HepG2 (cell line): ENCODE measurements around the gene CRAMP1. TPM values are rescaled to one million over a fixed set of nuclear protein-coding genes. Genes with fewer than 3 reads are reported as not detected.
A peak's percentile ranks its signal among the peaks of the same experiment; 100 is the strongest.

Source experiments
- ATF7 ChIP-seq, 2 experiments: fragments of 450-650 bp in 1 of 2; sonication (generic) in 1 of 2; formaldehyde crosslinking in 1 of 2; IDR thresholded peaks; 2 replicates each; pipeline versions ENCODE4 v1.4.0 to v1.6.1; 2016 to 2020; ENCODE audit warnings: antibody characterized with exemption in 1 of 2, mild to moderate bottlenecking in 1 of 2, missing genetic modification reagents in 1 of 2
- BCL6 ChIP-seq: IDR thresholded peaks from 2 replicates; pipeline ENCODE4 v1.6.1; 2016; ENCODE audit warnings: missing genetic modification reagents, missing compliant biosample characterization
- DMAP1 ChIP-seq: IDR thresholded peaks from 2 replicates; pipeline ENCODE4 v1.6.1; 2016
- GATAD2A ChIP-seq: IDR thresholded peaks from 2 replicates; pipeline ENCODE4 v1.6.1; 2016
- HDAC2 ChIP-seq: sonication (generic); formaldehyde crosslinking; IDR thresholded peaks from 2 replicates; pipeline ENCODE4 v1.4.0; 2020; ENCODE audit warnings: missing genetic modification reagents
- ONECUT2 ChIP-seq: sonication (generic); formaldehyde crosslinking; IDR thresholded peaks from 2 replicates; pipeline ENCODE4 v1.4.0; 2020; ENCODE audit warnings: missing genetic modification reagents
- SALL1 ChIP-seq: sonication (generic); formaldehyde crosslinking; IDR thresholded peaks from 2 replicates; pipeline ENCODE4 v1.8.0; 2022; ENCODE audit warnings: mild to moderate bottlenecking, missing genetic modification reagents
- SNAI1 ChIP-seq: sonication (generic); formaldehyde crosslinking; IDR thresholded peaks from 2 replicates; pipeline ENCODE4 v1.5.0; 2020; ENCODE audit warnings: mild to moderate bottlenecking, missing genetic modification reagents, borderline replicate concordance
- SRSF9 ChIP-seq: fragments of 200-400 bp; formaldehyde crosslinking; IDR thresholded peaks from 2 replicates; pipeline ENCODE4 v1.6.1; 2018; ENCODE audit warnings: borderline replicate concordance, mild to moderate bottlenecking, low read depth, low read length; ENCODE audit not compliant: insufficient read depth, poor library complexity, severe bottlenecking
- SRY ChIP-seq: sonication (generic); formaldehyde crosslinking; IDR thresholded peaks from 2 replicates; pipeline ENCODE4 v1.8.0; 2022; ENCODE audit warnings: mild to moderate bottlenecking, missing genetic modification reagents
- TBX2 ChIP-seq: sonication (generic); formaldehyde crosslinking; IDR thresholded peaks from 2 replicates; pipeline ENCODE4 v1.5.0; 2020; ENCODE audit warnings: missing genetic modification reagents, mild to moderate bottlenecking, borderline replicate concordance
- ZBTB7B ChIP-seq: sonication (generic); formaldehyde crosslinking; IDR thresholded peaks from 2 replicates; pipeline ENCODE4 v1.4.0; 2020; ENCODE audit warnings: missing genetic modification reagents
- ZFX ChIP-seq: sonication (generic); formaldehyde crosslinking; IDR thresholded peaks from 2 replicates; pipeline ENCODE4 v1.4.0; 2020; ENCODE audit warnings: mild to moderate bottlenecking, low read depth, missing genetic modification reagents, moderate library complexity
- ZNF224 ChIP-seq: sonication (generic); formaldehyde crosslinking; IDR thresholded peaks from 2 replicates; pipeline ENCODE4 v1.5.0; 2020; ENCODE audit warnings: mild to moderate bottlenecking, missing genetic modification reagents
- ZNF24 ChIP-seq: fragments of 450-650 bp; IDR thresholded peaks from 2 replicates; pipeline ENCODE4 v1.6.1; 2017; ENCODE audit warnings: antibody characterized with exemption, mild to moderate bottlenecking
- ZNF546 ChIP-seq: sonication (generic); formaldehyde crosslinking; conservative IDR thresholded peaks from 2 replicates; pipeline ENCODE4 v1.8.1; 2023; ENCODE audit warnings: mild to moderate bottlenecking, missing genetic modification reagents
- polyA plus RNA-seq, 8 experiments: library from polyadenylated mRNA; depleted of rRNA in 3 of 8; stranded (reverse) in 7 of 8; unstranded in 1 of 8; fragments of >200 nt; fragmentation: Illumina TruSeq in 4 of 8; extraction: Trizol in 4 of 8; gene quantifications; 2 replicates each; pipeline versions ENCODE4 v1.2.1 to v1.2.3, GENCODE V29; 2011 to 2016; ENCODE audit warnings: low read depth in 4 of 8, missing spikeins in 1 of 8, mixed read lengths in 1 of 8; ENCODE audit not compliant: insufficient read depth in 1 of 8
- total RNA-seq, 5 experiments: library from RNA; depleted of rRNA; stranded (reverse); fragments of >200 nt; fragmentation: Illumina TruSeq; extraction: Trizol; gene quantifications; 2 replicates each; pipeline ENCODE4 v1.2.3, GENCODE V29; 2016; ENCODE audit warnings: low read depth in 1 of 5
- TF ChIP-seq, protein P1 (sequence below): IDR thresholded peaks from 2 replicates; pipeline ENCODE4 v1.6.1; 2018; ENCODE audit warnings: missing genetic modification reagents, mild to moderate bottlenecking, missing compliant biosample characterization
- TF ChIP-seq, protein P2 (sequence below): IDR thresholded peaks from 2 replicates; pipeline ENCODE4 v1.6.1; 2012; ENCODE audit warnings: inconsistent platforms
- TF ChIP-seq, protein P3 (sequence below): IDR thresholded peaks from 2 replicates; pipeline ENCODE4 v1.6.1; 2016; ENCODE audit warnings: low read depth, borderline replicate concordance
- TF ChIP-seq, protein P4 (sequence below): sonication (generic); formaldehyde crosslinking; IDR thresholded peaks from 2 replicates; pipeline ENCODE4 v1.5.0; 2020; ENCODE audit warnings: mild to moderate bottlenecking, missing genetic modification reagents, borderline replicate concordance
- TF ChIP-seq, protein P5 (sequence below): sonication (generic); formaldehyde crosslinking; IDR thresholded peaks from 2 replicates; pipeline ENCODE4 v1.8.0; 2022; ENCODE audit warnings: mild to moderate bottlenecking, missing genetic modification reagents; ENCODE audit not compliant: insufficient replicate concordance
- TF ChIP-seq, protein P6 (sequence below): sonication (generic); formaldehyde crosslinking; IDR thresholded peaks from 2 replicates; pipeline ENCODE4 v1.4.0; 2020; ENCODE audit warnings: missing genetic modification reagents

Gene CRAMP1
- total and polyA plus RNA-seq, 2 of the 13 experiments (the other 11 are each of a cell fraction or from before 2014, with no cell fraction given) = 6.8 to 9.7 TPM

DNA sequence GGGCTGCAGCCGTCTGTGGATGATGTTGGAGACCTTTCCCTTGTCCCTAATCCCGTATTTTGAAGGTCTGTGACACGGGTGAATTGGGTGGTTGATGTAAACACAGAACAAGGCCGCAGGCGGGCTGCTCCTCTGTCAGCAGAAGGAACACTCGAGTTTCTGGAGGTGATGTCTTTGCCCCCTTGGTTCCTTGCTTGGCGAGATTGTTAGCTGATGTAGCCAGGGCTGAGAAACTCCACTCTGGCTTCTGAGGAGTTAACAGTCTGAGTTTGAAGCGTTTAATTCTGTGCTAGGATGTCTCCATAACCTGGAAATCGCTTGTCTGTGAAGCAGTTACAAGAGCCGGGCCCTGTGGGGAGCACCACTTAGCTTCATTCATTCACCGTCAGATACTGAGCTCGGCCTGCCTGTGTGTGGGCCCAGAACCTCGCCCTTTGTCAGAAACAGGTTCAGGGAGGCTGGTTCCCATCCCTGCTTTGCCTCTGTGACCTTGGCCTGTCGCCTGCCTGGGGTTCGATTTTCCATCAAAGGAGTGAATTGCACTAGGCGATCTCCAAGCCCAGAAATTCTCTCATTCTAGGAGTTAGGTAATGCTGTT is 95.1 kb downstream of the CRAMP1 start (continued):
- TF ChIP-seq, protein P1, sequence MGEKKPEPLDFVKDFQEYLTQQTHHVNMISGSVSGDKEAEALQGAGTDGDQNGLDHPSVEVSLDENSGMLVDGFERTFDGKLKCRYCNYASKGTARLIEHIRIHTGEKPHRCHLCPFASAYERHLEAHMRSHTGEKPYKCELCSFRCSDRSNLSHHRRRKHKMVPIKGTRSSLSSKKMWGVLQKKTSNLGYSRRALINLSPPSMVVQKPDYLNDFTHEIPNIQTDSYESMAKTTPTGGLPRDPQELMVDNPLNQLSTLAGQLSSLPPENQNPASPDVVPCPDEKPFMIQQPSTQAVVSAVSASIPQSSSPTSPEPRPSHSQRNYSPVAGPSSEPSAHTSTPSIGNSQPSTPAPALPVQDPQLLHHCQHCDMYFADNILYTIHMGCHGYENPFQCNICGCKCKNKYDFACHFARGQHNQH = peak; percentile 32; the same call in 1 of the 2 replicates
- TF ChIP-seq, protein P2, sequence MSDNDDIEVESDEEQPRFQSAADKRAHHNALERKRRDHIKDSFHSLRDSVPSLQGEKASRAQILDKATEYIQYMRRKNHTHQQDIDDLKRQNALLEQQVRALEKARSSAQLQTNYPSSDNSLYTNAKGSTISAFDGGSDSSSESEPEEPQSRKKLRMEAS = no peak
- TF ChIP-seq SALL1 (CRISPR knock-in tag) (0 out of 2 replicates have a peak, but pooled peaks have one; percentile 29), ATF7 (IDR thresholded peaks at IDR 0.05) (no peak), ATF7 (CRISPR knock-in tag; IDR thresholded peaks at IDR 0.05) (no peak), ONECUT2 (0 out of 2 replicates have a peak, but pooled peaks have one; percentile 51), ZNF546 (CRISPR knock-in tag) (no peak), GATAD2A (peak; percentile 43; the same call in 1 of the 2 replicates), ZBTB7B (no peak), HDAC2 (CRISPR knock-in tag) (0 out of 2 replicates have a peak, but pooled peaks have one; percentile 54), DMAP1 (0 out of 2 replicates have a peak, but pooled peaks have one; percentile 12), ZFX (peak; percentile 67; the same call in 1 of the 2 replicates), ZNF224 (CRISPR knock-in tag) (0 out of 2 replicates have a peak, but pooled peaks have one; percentile 24), BCL6 (CRISPR knock-in tag) (peak; percentile 84), SNAI1 (CRISPR knock-in tag) (0 out of 2 replicates have a peak, but pooled peaks have one; percentile 43), TBX2 (0 out of 2 replicates have a peak, but pooled peaks have one; percentile 24), SRSF9 (no peak), ZNF24 (peak; percentile 49; the same call in 1 of the 2 replicates), SRY (CRISPR knock-in tag) (0 out of 2 replicates have a peak, but pooled peaks have one; percentile 22)
- TF ChIP-seq, protein P3, sequence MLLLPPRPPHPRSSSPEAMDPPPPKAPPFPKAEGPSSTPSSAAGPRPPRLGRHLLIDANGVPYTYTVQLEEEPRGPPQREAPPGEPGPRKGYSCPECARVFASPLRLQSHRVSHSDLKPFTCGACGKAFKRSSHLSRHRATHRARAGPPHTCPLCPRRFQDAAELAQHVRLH (CRISPR knock-in tag) = no peak
- TF ChIP-seq, protein P4, sequence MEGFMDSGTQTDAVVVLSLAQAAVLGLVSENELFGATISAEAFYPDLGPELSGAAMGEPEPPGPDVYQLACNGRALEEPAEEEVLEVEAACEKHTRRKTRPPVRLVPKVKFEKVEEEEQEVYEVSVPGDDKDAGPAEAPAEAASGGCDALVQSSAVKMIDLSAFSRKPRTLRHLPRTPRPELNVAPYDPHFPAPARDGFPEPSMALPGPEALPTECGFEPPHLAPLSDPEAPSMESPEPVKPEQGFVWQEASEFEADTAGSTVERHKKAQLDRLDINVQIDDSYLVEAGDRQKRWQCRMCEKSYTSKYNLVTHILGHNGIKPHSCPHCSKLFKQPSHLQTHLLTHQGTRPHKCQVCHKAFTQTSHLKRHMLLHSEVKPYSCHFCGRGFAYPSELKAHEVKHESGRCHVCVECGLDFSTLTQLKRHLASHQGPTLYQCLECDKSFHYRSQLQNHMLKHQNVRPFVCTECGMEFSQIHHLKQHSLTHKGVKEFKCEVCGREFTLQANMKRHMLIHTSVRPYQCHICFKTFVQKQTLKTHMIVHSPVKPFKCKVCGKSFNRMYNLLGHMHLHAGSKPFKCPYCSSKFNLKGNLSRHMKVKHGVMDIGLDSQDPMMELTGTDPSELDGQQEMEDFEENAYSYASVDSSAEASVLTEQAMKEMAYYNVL (CRISPR knock-in tag) = 0 out of 2 replicates have a peak, but pooled peaks have one; percentile 24
- TF ChIP-seq, protein P5, sequence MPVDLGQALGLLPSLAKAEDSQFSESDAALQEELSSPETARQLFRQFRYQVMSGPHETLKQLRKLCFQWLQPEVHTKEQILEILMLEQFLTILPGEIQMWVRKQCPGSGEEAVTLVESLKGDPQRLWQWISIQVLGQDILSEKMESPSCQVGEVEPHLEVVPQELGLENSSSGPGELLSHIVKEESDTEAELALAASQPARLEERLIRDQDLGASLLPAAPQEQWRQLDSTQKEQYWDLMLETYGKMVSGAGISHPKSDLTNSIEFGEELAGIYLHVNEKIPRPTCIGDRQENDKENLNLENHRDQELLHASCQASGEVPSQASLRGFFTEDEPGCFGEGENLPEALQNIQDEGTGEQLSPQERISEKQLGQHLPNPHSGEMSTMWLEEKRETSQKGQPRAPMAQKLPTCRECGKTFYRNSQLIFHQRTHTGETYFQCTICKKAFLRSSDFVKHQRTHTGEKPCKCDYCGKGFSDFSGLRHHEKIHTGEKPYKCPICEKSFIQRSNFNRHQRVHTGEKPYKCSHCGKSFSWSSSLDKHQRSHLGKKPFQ (CRISPR knock-in tag) = peak; percentile 25
- TF ChIP-seq, protein P6, sequence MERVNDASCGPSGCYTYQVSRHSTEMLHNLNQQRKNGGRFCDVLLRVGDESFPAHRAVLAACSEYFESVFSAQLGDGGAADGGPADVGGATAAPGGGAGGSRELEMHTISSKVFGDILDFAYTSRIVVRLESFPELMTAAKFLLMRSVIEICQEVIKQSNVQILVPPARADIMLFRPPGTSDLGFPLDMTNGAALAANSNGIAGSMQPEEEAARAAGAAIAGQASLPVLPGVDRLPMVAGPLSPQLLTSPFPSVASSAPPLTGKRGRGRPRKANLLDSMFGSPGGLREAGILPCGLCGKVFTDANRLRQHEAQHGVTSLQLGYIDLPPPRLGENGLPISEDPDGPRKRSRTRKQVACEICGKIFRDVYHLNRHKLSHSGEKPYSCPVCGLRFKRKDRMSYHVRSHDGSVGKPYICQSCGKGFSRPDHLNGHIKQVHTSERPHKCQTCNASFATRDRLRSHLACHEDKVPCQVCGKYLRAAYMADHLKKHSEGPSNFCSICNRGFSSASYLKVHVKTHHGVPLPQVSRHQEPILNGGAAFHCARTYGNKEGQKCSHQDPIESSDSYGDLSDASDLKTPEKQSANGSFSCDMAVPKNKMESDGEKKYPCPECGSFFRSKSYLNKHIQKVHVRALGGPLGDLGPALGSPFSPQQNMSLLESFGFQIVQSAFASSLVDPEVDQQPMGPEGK (CRISPR knock-in tag) = peak; percentile 19; the same call in 1 of the 2 replicates
